ENCODE measurements around the gene RHOH.

The RHOH gene

DNA sequence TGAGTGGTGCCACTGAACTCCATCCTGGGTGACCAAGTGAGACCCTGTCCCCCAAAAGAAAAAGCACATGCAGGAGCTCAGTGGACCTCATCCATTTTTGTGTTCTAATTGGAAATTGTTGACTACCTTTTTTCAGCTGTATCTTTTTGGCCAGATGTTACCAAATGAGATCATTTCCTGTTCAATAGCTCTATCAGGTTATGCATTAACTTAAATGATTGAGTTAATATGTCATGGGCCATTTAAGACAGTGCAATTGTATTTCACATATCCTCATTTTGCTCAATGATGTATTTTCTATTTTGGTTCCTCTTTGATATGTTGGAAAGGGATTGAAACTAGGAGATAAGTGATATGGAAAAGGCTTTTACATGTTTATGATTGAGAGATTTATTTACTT lies 26.2 kb upstream of the RHOH start:
- Histone ChIP-seq H3K36me3 (ENCODE audit: insufficient read depth, low read length) (peaks cover 24% of the 10 kb centered on the region), H3K4me1 (ENCODE audit: insufficient read depth, low read length, severe bottlenecking) (peaks cover 25% of the 10 kb centered on the region), H3K79me2 (ENCODE audit: insufficient read depth, low read length) (no peaks in the 10 kb centered on the region), H3F3A (ENCODE audit: insufficient read depth, low read length) (no peaks in the 10 kb centered on the region), H3K27ac (ENCODE audit: low read depth, low read length, poor library complexity, severe bottlenecking) (peak overlapping the region; percentile 82), H4K20me1 (ENCODE audit: insufficient read depth, low read length) (no peaks in the 10 kb centered on the region), H3K4me2 (ENCODE audit: low read length) (no peak overlapping the region), H3K9ac (ENCODE audit: low read length) (no peak overlapping the region), H2AFZ (ENCODE audit: low read length) (no peak overlapping the region), H3K27me3 (ENCODE audit: insufficient read depth, low read length) (no peaks in the 10 kb centered on the region), H3K9me2 (ENCODE audit: low read depth, low read length) (no peaks in the 10 kb centered on the region), H3K9me3 (ENCODE audit: low read length) (no peaks in the 10 kb centered on the region), H3K4me3 (ENCODE audit: low read depth, low read length, poor library complexity, severe bottlenecking) (no peak overlapping the region)
- TF ChIP-seq, protein P1, sequence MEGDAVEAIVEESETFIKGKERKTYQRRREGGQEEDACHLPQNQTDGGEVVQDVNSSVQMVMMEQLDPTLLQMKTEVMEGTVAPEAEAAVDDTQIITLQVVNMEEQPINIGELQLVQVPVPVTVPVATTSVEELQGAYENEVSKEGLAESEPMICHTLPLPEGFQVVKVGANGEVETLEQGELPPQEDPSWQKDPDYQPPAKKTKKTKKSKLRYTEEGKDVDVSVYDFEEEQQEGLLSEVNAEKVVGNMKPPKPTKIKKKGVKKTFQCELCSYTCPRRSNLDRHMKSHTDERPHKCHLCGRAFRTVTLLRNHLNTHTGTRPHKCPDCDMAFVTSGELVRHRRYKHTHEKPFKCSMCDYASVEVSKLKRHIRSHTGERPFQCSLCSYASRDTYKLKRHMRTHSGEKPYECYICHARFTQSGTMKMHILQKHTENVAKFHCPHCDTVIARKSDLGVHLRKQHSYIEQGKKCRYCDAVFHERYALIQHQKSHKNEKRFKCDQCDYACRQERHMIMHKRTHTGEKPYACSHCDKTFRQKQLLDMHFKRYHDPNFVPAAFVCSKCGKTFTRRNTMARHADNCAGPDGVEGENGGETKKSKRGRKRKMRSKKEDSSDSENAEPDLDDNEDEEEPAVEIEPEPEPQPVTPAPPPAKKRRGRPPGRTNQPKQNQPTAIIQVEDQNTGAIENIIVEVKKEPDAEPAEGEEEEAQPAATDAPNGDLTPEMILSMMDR (IDR thresholded peaks at IDR 0.05; ENCODE audit: low read length) = no peak
- no peak for TF ChIP-seq EZH2 (IDR thresholded peaks at IDR 0.05; ENCODE audit: borderline replicate concordance, low read length)

DNA sequence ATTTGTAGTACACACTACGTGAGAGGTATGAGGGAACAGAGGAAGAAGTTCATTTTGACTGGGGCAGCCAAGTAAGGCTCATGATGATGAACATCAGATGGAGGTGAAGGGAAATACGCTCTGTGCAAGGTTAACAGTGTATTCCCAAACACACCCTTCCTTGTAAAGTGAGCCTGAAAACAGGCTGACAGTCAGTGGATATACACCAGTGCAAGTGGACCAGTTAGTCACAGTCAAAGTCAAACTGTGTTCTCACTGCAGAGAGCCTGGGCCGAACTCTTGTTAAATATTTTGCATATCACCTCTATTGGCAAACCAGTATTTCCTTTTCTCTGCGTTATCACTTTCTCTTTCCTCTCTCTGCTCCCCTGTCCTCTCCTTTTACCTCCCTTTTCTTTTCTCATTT lies 23.4 kb upstream of the RHOH start:
- H2AFZ ChIP-seq (ENCODE audit: low read length) = no peak overlapping the region
- H3K4me3 ChIP-seq (ENCODE audit: low read depth, low read length, poor library complexity, severe bottlenecking) = no peak overlapping the region
- no peaks in the 10 kb centered on the region; the same call in 1 of the 2 replicates for H3K36me3 ChIP-seq (ENCODE audit: insufficient read depth, low read length)
- no peaks in the 10 kb centered on the region for H3K27me3 ChIP-seq (ENCODE audit: insufficient read depth, low read length)
- H3K9me3 ChIP-seq (ENCODE audit: low read length) = no peaks in the 10 kb centered on the region
- peak overlapping the region; percentile 53 for H3K9ac ChIP-seq (ENCODE audit: low read length)
- H3K4me2 ChIP-seq (ENCODE audit: low read length) = peak overlapping the region; percentile 50
- peaks cover 51% of the 10 kb centered on the region for H3K4me1 ChIP-seq (ENCODE audit: insufficient read depth, low read length, severe bottlenecking)
- TF ChIP-seq, protein P1 (IDR thresholded peaks at IDR 0.05; ENCODE audit: low read length) = no peak
- TF ChIP-seq EZH2 (IDR thresholded peaks at IDR 0.05; ENCODE audit: borderline replicate concordance, low read length) = no peak
- peak overlapping the region; percentile 82 for H3K27ac ChIP-seq (ENCODE audit: low read depth, low read length, poor library complexity, severe bottlenecking)
- no peaks in the 10 kb centered on the region for H3K9me2 ChIP-seq (ENCODE audit: low read depth, low read length)
- H3K79me2 ChIP-seq (ENCODE audit: insufficient read depth, low read length) = no peaks in the 10 kb centered on the region
- no peaks in the 10 kb centered on the region for H4K20me1 ChIP-seq (ENCODE audit: insufficient read depth, low read length)
- H3F3A ChIP-seq (ENCODE audit: insufficient read depth, low read length) = no peaks in the 10 kb centered on the region

DNA sequence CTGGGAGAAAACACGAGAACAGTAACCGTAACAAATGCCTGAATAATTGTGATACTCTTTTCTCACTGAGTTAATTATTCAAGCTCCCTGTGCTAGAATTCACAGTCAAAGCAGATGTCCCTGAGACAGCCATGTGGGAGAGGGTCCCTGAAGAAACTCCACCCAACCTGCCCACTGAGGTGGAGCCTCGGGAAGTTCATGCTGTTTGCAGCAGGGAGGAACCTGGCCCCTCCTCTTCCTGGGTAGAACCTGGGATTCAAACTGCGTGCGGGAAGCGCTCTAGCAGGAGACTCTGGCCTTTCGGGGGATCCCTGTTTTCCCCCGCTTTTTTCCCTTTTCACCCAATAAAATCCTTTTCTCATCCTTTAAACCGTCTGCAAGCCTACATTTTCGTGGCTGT lies 20.2 kb upstream of the RHOH start:
- Histone ChIP-seq H4K20me1 (ENCODE audit: insufficient read depth, low read length) (no peaks in the 10 kb centered on the region), H3K4me1 (ENCODE audit: insufficient read depth, low read length, severe bottlenecking) (peaks cover 81% of the 10 kb centered on the region)

More for the DNA sequence above, 20.2 kb upstream of the RHOH start:
- Histone ChIP-seq H3K4me3 (ENCODE audit: low read depth, low read length, poor library complexity, severe bottlenecking) (no peak overlapping the region), H2AFZ (ENCODE audit: low read length) (no peak overlapping the region; the same call in 1 of the 2 replicates), H3F3A (ENCODE audit: insufficient read depth, low read length) (no peaks in the 10 kb centered on the region), H3K79me2 (ENCODE audit: insufficient read depth, low read length) (no peaks in the 10 kb centered on the region), H3K27ac (ENCODE audit: low read depth, low read length, poor library complexity, severe bottlenecking) (peak overlapping the region; percentile 100), H3K9me2 (ENCODE audit: low read depth, low read length) (no peaks in the 10 kb centered on the region), H3K9ac (ENCODE audit: low read length) (peak overlapping the region; percentile 88), H3K4me2 (ENCODE audit: low read length) (peak overlapping the region; percentile 90), H3K27me3 (ENCODE audit: insufficient read depth, low read length) (no peaks in the 10 kb centered on the region), H3K36me3 (ENCODE audit: insufficient read depth, low read length) (no peaks in the 10 kb centered on the region), H3K9me3 (ENCODE audit: low read length) (no peaks in the 10 kb centered on the region)
- no peak for TF ChIP-seq EZH2 (IDR thresholded peaks at IDR 0.05; ENCODE audit: borderline replicate concordance, low read length)
- TF ChIP-seq, protein P1 (IDR thresholded peaks at IDR 0.05; ENCODE audit: low read length) = no peak
